GM19395 (cell line): ENCODE measurements around the gene ZNF764.
"Not testable (repeated sequence)": the region's sequence is repeated elsewhere in the genome, so short reads cannot be mapped to it uniquely, and the experiment has no call there.

Experiments
- ATAC-seq: cut with Tn5 transposase; IDR thresholded peaks from one replicate; pipeline ENCODE4 v1.9.1; 2021; ENCODE audit warnings: mild to moderate bottlenecking, moderate library complexity; ENCODE audit not compliant: unreplicated experiment

Gene ZNF764

DNA sequence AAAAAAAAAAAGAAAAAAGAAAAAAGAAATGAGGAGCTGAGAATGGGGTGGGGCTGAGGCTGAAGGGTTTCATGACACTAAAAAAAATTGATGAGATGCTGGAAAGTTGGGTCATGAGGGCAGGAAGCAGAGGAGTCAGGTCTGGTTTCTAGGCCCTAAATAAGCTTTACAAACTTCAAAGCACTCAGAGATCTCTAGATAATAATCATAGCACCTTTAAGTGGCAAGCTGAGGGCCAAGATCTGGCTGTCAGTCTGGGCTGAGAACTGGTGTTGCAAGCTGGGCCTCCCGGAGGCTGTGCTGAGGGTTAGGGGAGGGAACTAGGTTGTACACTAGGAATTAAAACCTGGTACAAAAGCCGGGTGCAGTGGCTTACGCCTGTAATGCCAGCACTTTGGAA is 6.4 kb downstream of the ZNF764 start:
- no peak for ATAC-seq

- ATAC-seq: no peak
Measured at GRCh38 chr16:30548416-30549253, 9.5 kb downstream of the ZNF764 start.

- no peak for ATAC-seq
Measured at GRCh38 chr16:30546115-30546514, 12.1 kb downstream of the ZNF764 start.

GRCh38 chr16:30543067-30543466 is 15.1 kb downstream of the ZNF764 start:
- no peak for ATAC-seq

- ATAC-seq: no peak
Measured at GRCh38 chr16:30541502-30542329, 16.5 kb downstream of the ZNF764 start.

DNA sequence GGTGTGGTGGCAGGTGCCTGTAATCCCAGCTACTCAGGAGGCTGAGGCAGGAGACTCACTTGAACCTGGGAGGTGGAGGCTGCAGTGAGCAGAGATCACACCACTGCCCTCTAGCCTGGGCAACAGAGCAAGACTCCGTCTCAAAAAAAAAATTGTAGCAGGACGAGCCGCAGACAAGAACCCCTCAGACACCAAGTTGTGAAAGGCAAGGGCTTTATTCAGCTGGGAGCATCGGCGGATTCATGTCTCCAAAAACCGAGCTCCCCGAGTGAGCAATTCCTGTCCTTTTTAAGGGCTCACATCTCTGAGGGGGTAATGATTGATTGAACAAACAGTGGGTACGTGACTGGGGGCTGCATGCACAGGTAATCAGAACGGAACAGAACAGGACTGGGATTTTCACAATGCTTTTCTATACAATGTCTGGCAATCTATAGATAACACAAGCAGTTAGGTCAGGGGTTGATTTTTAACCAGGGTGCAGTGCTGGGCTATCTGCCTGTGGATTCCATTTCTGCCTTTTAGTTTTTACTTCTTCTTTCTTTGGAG is 17.2 kb downstream of the ZNF764 start:
- not testable (repeated sequence) for ATAC-seq

GRCh38 chr16:30539986-30540526 is 18.1 kb downstream of the ZNF764 start:
- not testable (repeated sequence) for ATAC-seq

- ATAC-seq: no peak
Measured at GRCh38 chr16:30539000-30539964, 18.9 kb downstream of the ZNF764 start.

- ATAC-seq: not testable (repeated sequence)
Measured at GRCh38 chr16:30536391-30537024, 21.7 kb downstream of the ZNF764 start.

- no peak for ATAC-seq
Measured at GRCh38 chr16:30535777-30536190, 22.4 kb downstream of the ZNF764 start.

DNA sequence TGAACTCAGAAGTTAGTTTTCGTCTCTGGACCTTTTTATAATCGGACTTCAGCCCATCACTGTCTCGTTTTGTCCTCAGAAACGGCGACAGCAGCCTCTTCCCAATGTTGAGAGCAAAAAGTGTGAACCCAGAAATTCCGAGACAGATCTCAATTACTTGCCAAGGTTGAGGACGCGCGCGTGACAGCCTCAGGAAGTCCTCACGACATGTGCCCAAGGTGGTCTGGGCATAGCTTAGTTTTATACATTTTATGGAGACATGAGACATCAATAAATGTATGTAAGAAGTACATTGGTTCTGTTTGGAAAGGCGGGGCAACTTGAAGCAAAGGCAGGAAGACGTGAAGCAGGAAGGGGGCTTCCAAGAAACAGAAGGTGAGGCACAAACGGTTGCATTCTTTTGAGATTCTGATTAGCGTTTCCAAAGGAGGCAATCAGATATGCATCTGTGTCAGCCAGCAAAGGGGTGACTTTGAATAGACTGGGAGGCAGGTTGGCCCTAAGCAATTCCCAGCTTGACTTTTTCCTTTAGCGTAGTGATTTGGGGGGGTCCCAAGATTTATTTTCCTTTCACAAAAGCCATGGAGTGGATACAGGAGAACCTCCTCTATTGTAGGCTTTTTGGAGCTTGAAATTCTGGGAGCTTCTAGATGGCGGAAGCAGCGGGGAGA is 22.9 kb downstream of the ZNF764 start:
- ATAC-seq: peak; percentile 3

DNA sequence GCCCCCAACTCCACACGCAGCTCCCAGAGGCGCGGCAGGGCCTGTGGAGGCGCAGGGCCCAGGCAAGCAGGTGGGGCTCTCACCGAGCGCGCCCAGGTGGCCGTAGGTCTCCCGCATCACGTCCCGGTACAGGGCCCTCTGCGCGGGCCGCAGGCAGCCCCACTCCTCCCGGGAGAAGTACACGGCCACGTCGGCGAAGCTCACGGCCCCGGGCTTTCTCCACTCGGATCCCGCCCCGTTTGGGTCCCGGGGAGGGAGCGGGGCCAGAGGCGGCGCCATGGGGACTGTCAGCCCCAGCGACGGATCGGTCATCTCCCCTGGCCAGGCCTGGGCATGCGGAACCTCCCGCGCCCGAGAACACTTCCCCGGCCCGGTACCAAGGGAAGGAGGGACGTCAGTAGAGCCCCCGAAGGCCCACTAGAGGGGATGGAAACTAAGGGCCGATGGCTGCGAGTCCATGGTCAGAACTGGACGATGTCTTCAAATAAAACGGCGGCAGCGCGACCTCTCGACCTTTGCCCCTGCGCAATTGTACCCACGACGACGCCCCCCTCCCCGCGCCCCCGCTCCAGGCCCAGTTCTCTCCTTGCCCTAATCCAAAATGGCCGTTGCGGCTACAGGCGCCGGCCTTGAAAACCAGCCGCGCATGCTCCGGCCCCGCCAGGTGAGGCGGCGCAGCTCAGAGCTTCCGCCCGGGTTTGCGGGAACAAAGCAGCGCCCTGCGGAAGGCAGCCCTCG is 23.6 kb downstream of the ZNF764 start, which contains the start of gene ZNF747:
ZNF747 (minus strand) TSS at position 491 of the 738 bp plus-strand sequence; CDS start at position 312, 179 bp downstream.
- ATAC-seq: peak; percentile 59

DNA sequence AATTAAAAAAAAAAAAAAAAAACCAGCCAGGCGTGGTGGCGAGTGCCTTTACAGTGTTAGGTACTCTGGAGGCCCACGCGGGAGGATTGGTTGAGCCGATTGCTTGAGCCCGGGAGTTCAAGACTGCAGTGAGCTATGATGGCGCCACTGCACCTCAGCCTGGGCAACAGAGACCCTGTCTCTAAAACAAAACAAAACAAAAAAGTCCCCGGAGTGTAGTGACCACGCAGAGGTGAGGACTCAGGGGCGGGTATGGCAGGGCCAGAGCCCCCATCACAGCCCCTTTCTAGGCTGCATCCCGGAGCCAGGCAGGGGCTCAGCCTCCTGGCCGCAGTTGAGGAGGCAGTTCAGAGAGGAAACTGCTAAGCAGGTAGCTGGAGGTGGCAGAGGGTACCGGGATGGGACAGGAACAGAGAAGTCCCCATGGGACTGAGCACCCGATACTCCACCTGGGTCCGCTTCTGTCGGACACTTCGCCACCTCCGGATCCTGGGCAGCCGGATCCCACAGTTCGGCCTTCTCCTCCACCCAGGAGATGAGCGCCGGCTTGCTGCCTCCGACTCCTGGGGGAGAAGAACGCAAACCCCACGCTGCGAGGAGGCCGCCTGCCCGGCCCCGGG is 24.3 kb downstream of the ZNF764 start:
- peak; percentile 21 for ATAC-seq

- ATAC-seq: no peak
Measured at GRCh38 chr16:30533146-30533522, 25.0 kb downstream of the ZNF764 start.

DNA sequence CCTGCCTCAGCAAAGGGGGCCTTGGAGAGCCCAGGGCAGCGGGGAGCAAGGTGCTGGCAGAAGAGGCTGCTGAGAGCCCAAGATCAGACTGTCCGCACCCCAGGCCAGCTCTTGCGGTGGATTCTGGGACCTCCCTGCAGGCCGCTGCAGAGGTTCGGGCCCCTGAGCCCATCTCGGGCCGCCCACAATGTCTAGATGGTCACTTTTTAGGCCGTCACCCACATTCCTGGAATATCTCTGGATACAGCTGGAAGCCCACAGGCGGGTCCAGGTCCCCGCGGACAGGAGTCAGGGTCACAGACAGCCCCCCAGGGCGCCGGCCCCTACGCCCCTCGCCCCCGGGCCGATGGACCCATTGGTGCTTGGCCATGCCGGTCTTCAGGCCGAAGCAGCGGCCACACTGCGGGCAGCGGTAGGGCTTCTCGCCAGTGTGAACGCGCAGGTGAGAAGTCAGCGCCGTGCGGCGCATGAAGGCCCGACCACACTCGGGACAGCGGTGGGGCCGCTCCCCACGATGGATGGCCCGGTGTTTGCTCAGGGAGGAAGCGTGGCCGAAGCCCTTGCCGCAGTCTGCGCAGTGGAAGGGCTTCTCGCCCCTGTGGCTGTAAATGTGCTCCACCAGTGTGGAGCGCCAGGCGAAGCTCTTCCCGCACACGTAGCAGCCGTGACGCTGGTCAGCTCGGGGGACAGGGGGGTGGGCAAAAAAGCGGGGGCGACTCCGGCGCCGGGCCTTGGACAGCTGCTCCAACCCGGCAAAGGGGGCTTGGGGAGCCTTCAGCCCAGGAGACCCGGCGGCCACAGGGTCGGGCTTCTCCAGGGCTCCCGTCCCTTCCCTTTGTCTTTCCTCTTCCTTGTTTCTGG is 25.7 kb downstream of the ZNF764 start:
- no peak for ATAC-seq

GRCh38 chr16:30530163-30531037 is 27.8 kb downstream of the ZNF764 start:
- ATAC-seq: no peak
